ENCODE results near the gene BRMS1.

GRCh38 chr11:66368484-66368883 is 23.6 kb upstream of the BRMS1 start:
- no peak for TF ChIP-seq EZH2 (IDR thresholded peaks at IDR 0.05; ENCODE audit: insufficient read depth, poor library complexity, severe bottlenecking)
- no peak for TF ChIP-seq EZH2phosphoT487 (IDR thresholded peaks at IDR 0.05; ENCODE audit: insufficient read depth, low read depth)
